DMS153 (cell line): ENCODE results near the gene KIF4A.
A peak's percentile ranks its signal among the peaks of the same experiment; 100 is the strongest.

Experiments used
- DNase-seq: peaks from one replicate; lab custom pipeline; 2025; lab: John Stamatoyannopoulos, UW

KIF4A gene

DNA sequence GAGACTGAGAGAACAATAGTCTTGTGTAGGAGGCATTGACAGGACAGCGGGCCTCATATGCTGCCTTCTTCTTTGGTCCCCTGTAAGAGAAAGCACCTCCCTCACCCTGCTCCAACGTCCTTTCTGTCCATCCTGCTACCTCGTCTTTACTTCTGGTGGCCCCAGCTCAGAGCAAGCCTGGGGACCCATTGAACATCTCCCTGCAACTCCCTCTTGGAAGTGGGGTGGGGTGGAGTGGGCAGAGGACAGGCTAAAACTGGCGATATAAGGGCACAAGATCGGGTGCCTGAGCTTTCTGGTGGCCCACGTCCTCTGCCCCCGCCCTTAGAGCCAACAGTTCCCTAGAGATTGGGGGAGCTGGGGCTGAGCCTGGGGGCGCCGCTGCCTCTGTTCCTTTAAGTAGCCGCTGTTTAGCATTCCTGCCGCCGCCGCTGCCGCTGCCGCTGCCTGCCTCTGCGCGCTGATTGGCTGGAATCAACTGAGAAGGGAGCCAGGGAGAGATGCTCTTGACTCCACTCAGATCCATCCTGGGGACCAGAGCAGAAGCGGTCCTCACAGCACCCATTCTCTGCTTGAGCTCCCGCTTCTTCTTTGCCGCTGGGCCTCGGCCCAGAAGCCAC is 154.5 kb downstream of the KIF4A start, which contains the start of gene DLG3:
TSS of gene DLG3 (plus strand) at position 510 of the 620 bp plus-strand sequence. CDS start 367 bp downstream, outside the sequence.
- no peak for DNase-seq

DNA sequence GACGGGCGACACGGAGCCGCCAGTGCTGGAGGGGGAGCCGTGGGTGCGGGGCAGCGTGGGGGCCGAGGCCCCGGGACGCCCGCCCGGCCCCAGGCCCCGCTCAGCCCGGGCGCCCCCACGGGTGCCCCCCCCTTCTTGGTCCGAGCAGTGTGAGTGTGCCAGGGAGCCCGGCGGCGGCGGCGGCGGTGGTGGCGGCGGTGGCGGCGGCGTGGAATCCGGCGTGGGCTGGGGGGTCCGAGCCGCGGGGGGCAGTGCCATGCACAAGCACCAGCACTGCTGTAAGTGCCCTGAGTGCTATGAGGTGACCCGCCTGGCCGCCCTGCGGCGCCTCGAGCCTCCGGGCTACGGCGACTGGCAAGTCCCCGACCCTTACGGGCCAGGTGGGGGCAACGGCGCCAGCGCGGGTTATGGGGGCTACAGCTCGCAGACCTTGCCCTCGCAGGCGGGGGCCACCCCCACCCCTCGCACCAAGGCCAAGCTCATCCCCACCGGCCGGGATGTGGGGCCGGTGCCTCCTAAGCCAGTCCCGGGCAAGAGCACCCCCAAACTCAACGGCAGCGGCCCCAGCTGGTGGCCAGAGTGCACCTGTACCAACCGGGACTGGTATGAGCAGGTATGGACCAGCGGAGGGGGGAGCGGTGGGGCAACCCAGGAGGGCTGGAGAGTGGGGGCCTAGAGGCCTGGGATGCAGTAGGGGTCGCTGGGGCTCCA is 155.2 kb downstream of the KIF4A start:
- DNase-seq = no peak

DNA sequence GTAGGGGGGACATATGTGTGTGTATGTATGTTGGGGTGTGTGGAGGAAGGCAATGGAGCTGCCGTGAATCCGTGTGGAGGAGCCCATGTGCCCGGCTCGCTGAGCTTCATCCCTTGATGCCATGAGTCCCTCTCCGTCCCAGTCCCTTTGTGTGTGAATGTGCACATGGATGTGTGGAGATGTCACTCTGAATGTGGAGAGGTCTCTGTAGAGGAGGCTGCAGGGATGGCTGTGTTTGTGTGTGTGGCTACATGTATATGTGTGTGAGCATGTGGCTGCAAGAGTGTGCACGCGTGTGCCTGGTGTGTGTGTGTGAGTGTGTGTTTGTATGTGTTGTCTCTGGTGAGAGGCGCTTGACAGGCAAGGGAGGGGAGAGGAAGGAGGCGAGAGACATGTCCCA is 156.0 kb downstream of the KIF4A start:
- DNase-seq = no peak

DNA sequence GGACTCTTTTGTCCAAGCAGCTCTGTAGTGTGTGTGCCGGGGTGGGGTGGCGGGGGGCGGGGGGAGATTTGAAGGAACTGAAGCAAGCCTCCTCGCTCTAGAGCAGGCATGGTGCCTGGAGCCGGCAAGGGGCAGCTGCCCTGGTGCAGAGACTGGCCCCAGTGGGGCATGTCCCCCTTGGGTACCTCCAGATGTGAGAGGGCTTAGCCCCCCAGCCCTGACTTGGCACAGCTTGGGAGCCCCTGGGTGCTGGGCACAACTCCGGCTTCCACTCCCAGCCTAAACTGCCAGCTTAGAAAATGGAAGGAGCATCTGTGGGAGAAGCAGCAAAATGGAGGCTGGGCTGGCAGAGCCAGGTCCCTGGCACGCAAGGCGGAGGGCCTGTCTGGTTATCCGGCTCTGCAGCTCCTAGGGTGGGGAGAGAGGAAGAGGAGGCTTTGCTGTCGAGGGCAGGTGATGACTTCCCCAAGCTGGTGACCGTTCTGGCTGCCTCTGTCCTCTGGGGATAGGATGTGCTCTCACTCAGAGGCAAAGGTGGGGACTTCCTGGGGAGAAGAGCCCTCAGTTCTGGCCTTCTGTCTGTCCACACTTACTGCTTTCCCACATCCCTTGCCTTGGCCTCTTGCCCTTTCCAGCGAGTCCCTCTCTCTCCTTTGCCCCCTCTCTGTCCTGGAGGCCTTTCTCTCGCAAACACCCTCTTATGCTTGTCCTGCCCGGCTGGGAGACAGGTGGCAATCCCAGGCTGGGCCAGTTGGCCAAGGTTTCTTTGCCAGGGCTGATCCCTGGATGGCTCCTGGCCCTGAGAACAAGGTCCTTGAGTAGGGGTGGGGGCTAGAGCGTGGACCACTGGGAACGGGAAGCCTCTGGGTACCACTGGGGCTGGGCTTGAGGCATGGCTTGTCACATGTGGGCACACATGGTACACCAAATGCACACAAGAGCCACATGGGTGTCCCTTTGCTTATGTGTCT is 156.8 kb downstream of the KIF4A start:
- DNase-seq = no peak

DNA sequence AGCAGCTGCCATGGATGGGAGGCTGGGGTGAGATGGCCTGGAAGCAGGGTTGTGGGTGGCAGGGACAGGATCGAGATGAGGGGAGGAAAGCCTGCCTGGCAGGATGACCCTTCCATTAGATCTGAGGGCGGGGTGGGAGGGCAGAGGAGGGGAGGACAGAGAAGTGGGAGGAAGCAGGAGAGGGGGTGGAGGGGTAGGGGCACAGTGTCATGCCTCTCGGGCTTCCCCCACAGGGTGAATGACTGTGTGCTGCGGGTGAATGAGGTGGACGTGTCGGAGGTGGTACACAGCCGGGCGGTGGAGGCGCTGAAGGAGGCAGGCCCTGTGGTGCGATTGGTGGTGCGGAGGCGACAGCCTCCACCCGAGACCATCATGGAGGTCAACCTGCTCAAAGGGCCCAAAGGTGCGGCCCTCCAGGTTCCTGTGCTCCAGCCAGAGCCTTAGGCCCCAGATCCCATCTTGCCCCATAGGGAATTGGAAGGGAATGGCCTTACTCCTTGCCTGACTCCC is 159.6 kb downstream of the KIF4A start:
- no peak for DNase-seq

DNA sequence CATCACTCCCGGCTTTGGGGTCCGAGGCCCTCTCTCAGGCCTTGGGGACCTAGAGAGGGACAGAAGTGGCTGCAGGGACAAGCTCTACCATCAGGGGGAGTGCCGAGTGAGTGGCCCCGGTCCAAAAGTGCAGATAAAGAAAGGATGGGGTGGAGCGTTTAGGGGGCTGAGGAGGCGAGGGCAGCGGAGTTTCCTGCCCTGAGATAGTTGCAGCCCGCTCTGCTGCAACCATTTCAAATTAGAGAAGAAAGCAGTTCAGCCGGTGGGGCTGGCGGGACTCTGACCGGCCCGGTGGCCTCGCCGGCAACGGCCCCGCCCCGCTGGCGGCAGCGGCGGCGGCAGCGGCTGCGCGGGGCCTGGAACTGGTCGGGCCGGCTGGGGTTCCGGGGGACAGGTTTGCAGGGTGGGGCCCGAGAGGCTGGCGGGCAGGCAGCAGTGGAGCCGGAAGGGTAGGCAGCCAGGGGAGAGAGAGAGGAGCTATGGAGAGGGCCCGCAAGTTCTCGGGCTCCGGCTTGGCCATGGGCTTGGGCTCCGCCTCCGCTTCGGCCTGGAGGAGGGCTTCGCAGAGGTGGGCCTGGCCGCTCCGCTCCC is 162.3 kb downstream of the KIF4A start:
- peak; percentile 14 for DNase-seq

DNA sequence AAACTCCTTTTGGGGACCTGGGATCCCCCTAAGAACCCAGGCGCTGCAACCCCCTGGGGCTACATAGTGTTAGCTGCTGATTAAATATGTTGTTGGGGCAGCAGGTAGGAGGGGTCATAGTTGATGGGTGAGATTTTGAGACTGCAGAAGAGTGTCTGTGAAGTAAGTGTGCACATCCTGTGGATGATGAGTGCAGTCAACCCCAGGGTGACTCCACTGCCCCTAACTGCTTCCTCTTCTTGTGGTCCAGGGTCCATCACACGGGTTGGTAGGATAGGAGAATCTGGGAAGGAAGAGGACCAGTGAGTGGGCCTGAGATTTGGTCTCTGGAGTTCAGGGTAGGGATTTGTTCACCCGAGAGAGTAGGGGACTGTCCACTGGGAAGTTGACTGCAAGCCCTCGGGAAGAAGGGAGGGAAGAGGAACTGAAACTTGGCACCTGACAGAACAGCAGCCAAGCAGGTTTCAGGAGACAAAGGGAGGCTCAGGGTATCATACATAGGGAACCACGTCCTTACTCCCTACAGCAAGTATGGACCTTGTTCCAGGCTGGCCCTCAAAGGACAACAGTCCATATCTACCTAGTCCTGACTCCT is 163.2 kb downstream of the KIF4A start:
- DNase-seq = no peak

DNA sequence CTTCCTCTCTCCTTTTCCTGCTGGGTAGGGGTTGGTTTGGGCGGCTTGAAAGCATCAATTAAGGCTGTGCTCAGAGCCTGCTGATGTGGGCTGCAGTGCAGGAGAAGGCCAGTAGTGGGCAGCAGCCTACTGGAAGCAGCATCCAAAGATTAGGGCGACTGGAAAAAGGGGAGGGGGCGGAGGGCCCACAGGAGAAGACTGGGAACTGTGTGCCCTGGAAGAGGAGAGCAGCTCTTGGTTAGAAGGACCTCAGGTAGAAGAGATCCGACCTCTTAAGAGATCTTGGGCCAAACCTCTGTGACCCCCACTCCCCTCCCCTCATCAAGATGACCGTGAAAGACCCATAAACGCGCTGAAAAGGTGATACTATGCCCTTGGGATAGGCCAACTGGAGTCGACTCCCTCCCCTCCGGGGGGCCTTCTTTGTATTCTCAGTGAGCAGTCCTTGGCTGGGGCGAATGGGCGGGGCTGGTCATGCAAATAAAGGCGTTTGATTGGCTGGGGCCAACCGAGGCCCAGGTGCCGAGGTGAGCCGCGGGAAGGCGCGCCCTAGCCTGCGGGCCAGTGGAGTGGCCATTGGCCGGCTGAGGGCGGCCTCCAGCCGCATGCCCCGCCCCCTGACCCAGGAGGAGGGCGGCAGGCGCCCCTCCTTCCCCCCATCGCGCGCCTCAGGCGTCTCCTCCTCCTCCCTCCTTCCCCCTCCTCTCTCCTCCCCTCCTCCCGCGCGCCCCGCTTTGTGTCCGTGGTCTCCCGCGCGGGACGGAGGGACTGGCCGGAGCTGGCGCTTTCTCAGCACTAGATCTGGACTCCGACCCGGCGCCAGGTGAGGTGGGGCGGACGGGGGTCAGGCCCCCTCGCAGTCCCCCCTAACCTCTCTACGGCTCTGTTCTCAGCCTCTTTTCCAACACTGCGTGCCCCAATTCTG is 164.8 kb downstream of the KIF4A start:
- DNase-seq = peak; percentile 92

DNA sequence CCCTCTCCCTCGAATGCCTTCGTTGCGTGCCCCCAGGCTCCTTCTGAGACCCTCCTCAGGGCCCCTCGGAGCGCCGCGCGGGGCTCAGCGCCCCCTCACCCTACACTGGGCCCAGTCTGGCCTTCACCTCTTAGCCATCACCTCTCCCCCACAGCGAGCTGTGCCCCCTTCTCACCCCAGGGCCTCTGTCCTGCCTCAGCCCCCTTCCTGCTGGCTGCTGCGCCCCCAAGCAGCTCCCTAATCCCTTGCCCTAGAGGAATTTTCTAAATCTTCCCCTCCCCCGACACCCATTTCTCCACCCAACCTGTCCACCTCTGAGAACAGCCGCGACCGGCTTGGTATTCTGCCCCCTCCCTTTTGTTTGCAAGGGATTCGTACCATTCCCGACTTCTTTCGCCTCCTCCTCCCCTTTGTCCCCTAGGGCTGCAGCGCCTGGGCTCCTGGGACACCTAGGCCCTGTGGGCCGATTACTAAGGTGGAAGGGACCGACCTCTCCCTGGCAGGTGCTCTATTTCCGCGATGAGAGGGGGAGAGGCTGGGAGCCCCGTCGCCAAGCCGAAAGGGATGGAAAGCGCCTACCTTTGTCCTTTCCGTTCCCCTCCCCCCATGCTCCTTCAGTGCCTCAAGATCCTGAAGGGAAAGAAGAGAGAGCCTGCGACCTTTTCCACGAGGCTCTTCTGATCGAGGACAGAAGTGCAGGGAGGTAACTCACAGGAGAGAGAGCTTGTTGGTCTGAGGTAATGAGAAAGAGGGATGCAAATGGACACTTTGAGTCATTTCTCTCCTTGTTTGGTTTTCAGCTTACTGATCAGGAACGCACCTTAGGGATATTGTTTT is 165.7 kb downstream of the KIF4A start:
- DNase-seq = no peak

DNA sequence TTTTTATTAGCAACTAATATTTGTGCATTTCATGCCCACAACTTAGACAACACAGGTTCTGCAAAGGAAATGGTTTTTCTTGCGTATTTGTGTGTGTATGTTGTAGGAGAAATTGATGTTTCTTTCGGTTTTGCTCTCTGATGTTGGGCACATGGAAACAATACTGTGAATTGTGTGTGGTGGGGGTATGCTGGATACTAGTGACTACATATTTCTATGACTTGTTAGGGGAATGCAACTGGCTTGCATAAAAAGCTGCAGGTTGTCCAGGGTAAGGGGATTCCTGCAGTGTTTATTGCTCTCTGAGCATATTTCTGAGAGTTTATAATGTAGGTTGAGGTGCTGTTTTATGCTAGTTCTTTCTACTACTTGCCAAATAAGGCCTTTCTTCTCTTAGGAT is 166.4 kb downstream of the KIF4A start:
- no peak for DNase-seq

DNA sequence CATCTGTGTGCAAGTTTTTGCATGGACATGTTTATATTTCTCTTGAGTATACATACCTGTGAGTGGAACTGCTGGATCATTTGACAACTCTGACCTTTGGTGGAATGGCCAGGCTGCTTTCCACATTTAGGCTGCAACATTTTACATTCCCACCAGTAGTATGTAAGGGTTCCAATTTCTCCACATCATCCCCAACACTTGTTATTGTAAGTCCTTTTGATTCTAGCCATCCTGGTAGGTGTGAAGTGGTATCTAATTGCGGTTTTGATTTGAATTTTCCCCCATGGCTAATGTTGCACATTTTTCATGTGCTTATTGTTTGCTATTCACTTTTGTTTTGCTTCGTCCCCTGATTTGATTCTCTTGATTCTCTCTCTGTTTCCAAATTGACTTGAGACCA is 171.1 kb downstream of the KIF4A start:
- no peak for DNase-seq

DNA sequence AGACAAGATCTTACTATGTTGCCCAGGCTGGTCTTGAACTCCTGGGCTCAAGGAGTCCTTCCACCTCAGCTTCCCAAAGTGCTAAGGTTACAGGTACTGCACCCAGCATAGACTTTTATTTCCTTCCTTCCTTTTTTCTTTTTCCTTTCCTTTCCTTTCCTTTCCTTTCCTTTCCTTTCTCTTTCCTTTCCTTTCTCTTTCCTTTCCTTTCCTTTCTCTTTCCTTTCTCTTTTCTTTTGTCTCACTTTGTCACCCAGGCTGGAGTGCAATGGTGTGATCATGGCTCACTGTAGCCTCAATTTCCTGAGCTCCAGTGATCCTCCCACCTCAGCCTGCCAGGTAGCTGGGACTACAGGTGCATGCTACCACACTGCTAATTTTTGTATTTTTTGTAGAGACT is 174.1 kb downstream of the KIF4A start:
- DNase-seq = no peak

DNA sequence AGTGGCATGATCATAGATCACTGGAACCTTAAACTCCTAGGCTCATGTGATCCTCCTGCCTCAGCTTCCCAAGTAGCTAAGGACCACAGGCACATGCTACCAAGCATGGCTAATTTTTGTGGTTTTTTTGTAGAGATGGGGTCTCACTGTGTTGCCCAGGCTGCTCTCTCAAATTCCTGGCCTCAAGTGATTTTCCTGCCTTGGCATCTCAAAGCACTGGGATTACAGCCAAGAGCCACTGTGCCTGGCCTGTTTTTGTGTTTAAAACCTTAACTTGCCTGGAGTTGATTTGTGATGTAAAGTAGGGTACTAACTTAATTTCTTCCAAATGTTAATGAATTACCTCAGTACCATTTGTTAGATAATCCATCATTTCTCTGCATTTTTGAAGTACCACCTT is 177.1 kb downstream of the KIF4A start:
- DNase-seq = no peak

DNA sequence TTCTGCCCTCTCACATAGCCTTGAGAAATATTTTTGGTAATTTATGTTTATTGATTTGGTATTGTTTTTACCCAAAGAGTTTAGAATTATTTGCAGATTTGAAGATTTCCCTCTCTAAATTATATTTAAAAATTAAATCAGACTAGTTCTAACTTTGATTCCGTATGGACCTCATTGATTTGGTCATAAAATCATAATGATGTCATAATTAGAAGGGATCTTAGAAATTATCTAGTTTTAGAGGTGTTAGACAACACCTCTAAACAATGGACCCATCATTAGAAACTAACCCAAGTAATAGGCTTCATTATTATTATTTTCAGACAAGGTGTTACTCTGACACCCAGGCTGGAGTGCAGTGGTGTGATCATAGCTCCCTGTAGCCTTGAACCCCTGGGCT is 178.8 kb downstream of the KIF4A start:
- no peak for DNase-seq
